H7 (cell line): ENCODE data around the gene CCL28. TPM values are rescaled to one million over a fixed set of nuclear protein-coding genes. Genes with fewer than 3 reads are reported as not detected.
"Not testable (repeated sequence)": the region's sequence is repeated elsewhere in the genome, so short reads cannot be mapped to it uniquely, and the experiment has no call there.

Source experiments
- DNase-seq: peaks from one replicate; pipeline ENCODE4 v3.0.0; 2012
- H3K27me3 ChIP-seq: 2 replicates; pipeline ENCODE4 v1.6.0; 2011; ENCODE audit warnings: mild to moderate bottlenecking, low read length; ENCODE audit not compliant: control insufficient read depth, insufficient read depth
- H3K36me3 ChIP-seq: replicated peaks from 2 replicates; pipeline ENCODE4 v1.5.1; 2011; ENCODE audit warnings: low read length; ENCODE audit not compliant: control insufficient read depth, insufficient read depth
- H3K4me3 ChIP-seq: 2 replicates; pipeline ENCODE4 v1.5.1; 2011; ENCODE audit warnings: low read depth, mild to moderate bottlenecking, control low read depth, low read length, moderate library complexity; ENCODE audit not compliant: insufficient read depth
- total RNA-seq: library from RNA; depleted of rRNA; stranded (reverse); fragments of >200 nt; shearing (Covaris generic); gene quantifications from 2 replicates; pipeline ENCODE4 v1.2.3, GENCODE V29; 2014

Gene CCL28
- total RNA-seq, 1 experiment from 2014 or later: not detected

GRCh38 chr5:43418561-43418960 is 6.4 kb upstream of the CCL28 start:
- H3K4me3 ChIP-seq: no peak overlapping the region
- H3K27me3 ChIP-seq: no peaks in the 10 kb centered on the region
- H3K36me3 ChIP-seq: no peaks in the 10 kb centered on the region
- DNase-seq: no peak

- Histone ChIP-seq H3K4me3 (no peak overlapping the region), H3K27me3 (no peaks in the 10 kb centered on the region), H3K36me3 (no peaks in the 10 kb centered on the region)
- no peak for DNase-seq
Observed at GRCh38 chr5:43416803-43417394, 4.7 kb upstream of the CCL28 start.

- no peaks in the 10 kb centered on the region for H3K27me3 ChIP-seq
- H3K36me3 ChIP-seq: no peaks in the 10 kb centered on the region
- no peak overlapping the region for H3K4me3 ChIP-seq
- no peak for DNase-seq
Observed at GRCh38 chr5:43415935-43416802, 4.0 kb upstream of the CCL28 start.

GRCh38 chr5:43413966-43414365 is 1.8 kb upstream of the CCL28 start:
- no peaks in the 10 kb centered on the region for H3K27me3 ChIP-seq
- H3K4me3 ChIP-seq: no peak overlapping the region
- no peak for DNase-seq
- H3K36me3 ChIP-seq: no peaks in the 10 kb centered on the region

- no peaks in the 10 kb centered on the region for H3K27me3 ChIP-seq
- no peaks in the 10 kb centered on the region for H3K36me3 ChIP-seq
- no peak for DNase-seq
- H3K4me3 ChIP-seq: no peak overlapping the region
Observed at GRCh38 chr5:43412644-43413043, 453 bp upstream of the CCL28 start.

- DNase-seq: no peak
- Histone ChIP-seq H3K4me3 (no peak overlapping the region), H3K36me3 (no peaks in the 10 kb centered on the region), H3K27me3 (no peaks in the 10 kb centered on the region)
Observed at GRCh38 chr5:43411495-43411894, 696 bp downstream of the CCL28 start.

- Histone ChIP-seq H3K4me3 (no peak overlapping the region), H3K36me3 (no peaks in the 10 kb centered on the region), H3K27me3 (no peaks in the 10 kb centered on the region)
- DNase-seq: no peak
Observed at GRCh38 chr5:43410414-43410813, 1.8 kb downstream of the CCL28 start.

GRCh38 chr5:43409809-43410271 is 2.4 kb downstream of the CCL28 start:
- no peak overlapping the region for H3K4me3 ChIP-seq
- H3K36me3 ChIP-seq: no peaks in the 10 kb centered on the region
- no peak for DNase-seq
- H3K27me3 ChIP-seq: no peaks in the 10 kb centered on the region

GRCh38 chr5:43402524-43403066 is 9.6 kb downstream of the CCL28 start:
- not testable (repeated sequence) for H3K4me3 ChIP-seq, H3K27me3 ChIP-seq, DNase-seq, H3K36me3 ChIP-seq

GRCh38 chr5:43401827-43402226 is 10.4 kb downstream of the CCL28 start:
- H3K4me3 ChIP-seq: no peak overlapping the region
- no peaks in the 10 kb centered on the region for H3K36me3 ChIP-seq
- peak; percentile 50 for DNase-seq
- H3K27me3 ChIP-seq: no peaks in the 10 kb centered on the region

- Histone ChIP-seq H3K4me3 (no peak overlapping the region), H3K27me3 (no peaks in the 10 kb centered on the region), H3K36me3 (no peaks in the 10 kb centered on the region)
- DNase-seq: no peak
Observed at GRCh38 chr5:43400082-43400481, 12.1 kb downstream of the CCL28 start.

- Histone ChIP-seq H3K4me3 (peak overlapping the region; percentile 26; the same call in 1 of the 2 replicates), H3K36me3 (no peaks in the 10 kb centered on the region), H3K27me3 (no peaks in the 10 kb centered on the region)
- peak; percentile 45 for DNase-seq
Observed at GRCh38 chr5:43396762-43397304, 15.4 kb downstream of the CCL28 start.

GRCh38 chr5:43390471-43390870 is 21.7 kb downstream of the CCL28 start:
- Histone ChIP-seq H3K27me3 (no peaks in the 10 kb centered on the region), H3K36me3 (no peaks in the 10 kb centered on the region), H3K4me3 (no peak overlapping the region)
- DNase-seq: no peak

- Histone ChIP-seq H3K36me3 (no peaks in the 10 kb centered on the region), H3K27me3 (no peaks in the 10 kb centered on the region), H3K4me3 (no peak overlapping the region)
- peak; percentile 77 for DNase-seq
Observed at GRCh38 chr5:43389679-43390329, 22.4 kb downstream of the CCL28 start.
